HepG2 (cell line): ENCODE measurements around the gene ARFGAP1.

Experiments used
- CEBPB ChIP-seq: IDR thresholded peaks from 2 replicates; pipeline ENCODE4 v1.6.1; 2011; ENCODE audit warnings: low read depth, low read length, improper control_type of control experiment, borderline replicate concordance
- MYC ChIP-seq: sonication (generic); formaldehyde crosslinking; IDR thresholded peaks from 2 replicates; pipeline ENCODE4 v1.9.0; 2021; ENCODE audit warnings: missing genetic modification reagents, borderline replicate concordance
- ZZZ3 ChIP-seq: sonication (generic); formaldehyde crosslinking; IDR thresholded peaks from 2 replicates; pipeline ENCODE4 v1.4.0; 2020; ENCODE audit warnings: missing genetic modification reagents, mild to moderate bottlenecking, borderline replicate concordance
- TF ChIP-seq, protein P1 (sequence below): sonication (generic); formaldehyde crosslinking; IDR thresholded peaks from 2 replicates; pipeline ENCODE4 v1.4.0; 2020; ENCODE audit warnings: missing genetic modification reagents
- TF ChIP-seq, protein P2 (sequence below): sonication (generic); formaldehyde crosslinking; IDR thresholded peaks from 2 replicates; pipeline ENCODE4 v1.5.0; 2020; ENCODE audit warnings: mild to moderate bottlenecking, missing genetic modification reagents, moderate library complexity

DNA sequence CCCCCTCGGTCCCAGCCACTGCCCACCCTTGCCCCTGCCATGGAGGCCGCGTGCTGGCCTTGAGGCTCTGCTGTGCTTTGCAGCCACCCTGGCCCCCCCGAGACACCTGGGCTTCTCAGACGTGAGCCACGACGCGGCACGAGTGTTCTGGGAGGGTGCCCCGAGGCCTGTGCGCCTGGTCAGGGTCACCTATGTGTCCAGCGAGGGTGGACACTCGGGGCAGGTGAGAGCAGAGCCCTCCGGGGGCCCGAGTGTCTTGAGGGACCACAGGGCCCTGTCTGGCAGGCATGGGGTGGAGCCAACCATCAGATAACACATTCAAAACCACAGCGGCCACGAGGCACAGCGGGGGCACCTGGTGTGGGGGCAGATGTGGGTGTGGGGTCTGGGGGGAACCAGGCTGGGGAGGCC lies 39.2 kb downstream of the ARFGAP1 start:
- TF ChIP-seq, protein P1, sequence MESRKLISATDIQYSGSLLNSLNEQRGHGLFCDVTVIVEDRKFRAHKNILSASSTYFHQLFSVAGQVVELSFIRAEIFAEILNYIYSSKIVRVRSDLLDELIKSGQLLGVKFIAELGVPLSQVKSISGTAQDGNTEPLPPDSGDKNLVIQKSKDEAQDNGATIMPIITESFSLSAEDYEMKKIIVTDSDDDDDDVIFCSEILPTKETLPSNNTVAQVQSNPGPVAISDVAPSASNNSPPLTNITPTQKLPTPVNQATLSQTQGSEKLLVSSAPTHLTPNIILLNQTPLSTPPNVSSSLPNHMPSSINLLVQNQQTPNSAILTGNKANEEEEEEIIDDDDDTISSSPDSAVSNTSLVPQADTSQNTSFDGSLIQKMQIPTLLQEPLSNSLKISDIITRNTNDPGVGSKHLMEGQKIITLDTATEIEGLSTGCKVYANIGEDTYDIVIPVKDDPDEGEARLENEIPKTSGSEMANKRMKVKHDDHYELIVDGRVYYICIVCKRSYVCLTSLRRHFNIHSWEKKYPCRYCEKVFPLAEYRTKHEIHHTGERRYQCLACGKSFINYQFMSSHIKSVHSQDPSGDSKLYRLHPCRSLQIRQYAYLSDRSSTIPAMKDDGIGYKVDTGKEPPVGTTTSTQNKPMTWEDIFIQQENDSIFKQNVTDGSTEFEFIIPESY (CRISPR knock-in tag), result no peak
- no peak for TF ChIP-seq ZZZ3 (CRISPR knock-in tag)
- TF ChIP-seq CEBPB, result no peak
- no peak for TF ChIP-seq MYC (CRISPR knock-in tag)
- TF ChIP-seq, protein P2, sequence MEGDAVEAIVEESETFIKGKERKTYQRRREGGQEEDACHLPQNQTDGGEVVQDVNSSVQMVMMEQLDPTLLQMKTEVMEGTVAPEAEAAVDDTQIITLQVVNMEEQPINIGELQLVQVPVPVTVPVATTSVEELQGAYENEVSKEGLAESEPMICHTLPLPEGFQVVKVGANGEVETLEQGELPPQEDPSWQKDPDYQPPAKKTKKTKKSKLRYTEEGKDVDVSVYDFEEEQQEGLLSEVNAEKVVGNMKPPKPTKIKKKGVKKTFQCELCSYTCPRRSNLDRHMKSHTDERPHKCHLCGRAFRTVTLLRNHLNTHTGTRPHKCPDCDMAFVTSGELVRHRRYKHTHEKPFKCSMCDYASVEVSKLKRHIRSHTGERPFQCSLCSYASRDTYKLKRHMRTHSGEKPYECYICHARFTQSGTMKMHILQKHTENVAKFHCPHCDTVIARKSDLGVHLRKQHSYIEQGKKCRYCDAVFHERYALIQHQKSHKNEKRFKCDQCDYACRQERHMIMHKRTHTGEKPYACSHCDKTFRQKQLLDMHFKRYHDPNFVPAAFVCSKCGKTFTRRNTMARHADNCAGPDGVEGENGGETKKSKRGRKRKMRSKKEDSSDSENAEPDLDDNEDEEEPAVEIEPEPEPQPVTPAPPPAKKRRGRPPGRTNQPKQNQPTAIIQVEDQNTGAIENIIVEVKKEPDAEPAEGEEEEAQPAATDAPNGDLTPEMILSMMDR (CRISPR knock-in tag), result no peak
